Measurements from ENCODE around the gene PCNA.
"Not testable (repeated sequence)": the region's sequence is repeated elsewhere in the genome, so short reads cannot be mapped to it uniquely, and the experiment has no call there.

The PCNA gene

GRCh38 chr20:5095931-5096330 lies 23.8 kb downstream of the PCNA start:
- no peak for DNase-seq

- no peak for DNase-seq
Observed at GRCh38 chr20:5095454-5095853, 24.3 kb downstream of the PCNA start.

GRCh38 chr20:5092765-5093339 lies 26.9 kb downstream of the PCNA start:
- no peak for DNase-seq

GRCh38 chr20:5091902-5092301 lies 27.9 kb downstream of the PCNA start:
- DNase-seq = no peak

GRCh38 chr20:5090191-5090590 lies 29.6 kb downstream of the PCNA start:
- no peak for DNase-seq

- no peak for DNase-seq
Observed at GRCh38 chr20:5088688-5089087, 31.1 kb downstream of the PCNA start.

- DNase-seq = no peak
Observed at GRCh38 chr20:5085380-5085779, 34.4 kb downstream of the PCNA start.

- no peak for DNase-seq
Observed at GRCh38 chr20:5080384-5080877, 39.3 kb downstream of the PCNA start.

GRCh38 chr20:5078399-5078958 lies 41.3 kb downstream of the PCNA start:
- DNase-seq = peak; percentile 48

- no peak for DNase-seq
Observed at GRCh38 chr20:5077761-5078387, 41.9 kb downstream of the PCNA start.

GRCh38 chr20:5076913-5077312 lies 42.8 kb downstream of the PCNA start:
- DNase-seq = not testable (repeated sequence)

- DNase-seq = no peak
Observed at GRCh38 chr20:5074232-5074674, 45.5 kb downstream of the PCNA start.

GRCh38 chr20:5073660-5074231 lies 46.0 kb downstream of the PCNA start:
- DNase-seq = no peak

GRCh38 chr20:5072756-5073659 lies 46.8 kb downstream of the PCNA start:
- DNase-seq = no peak

GRCh38 chr20:5071942-5072341 lies 47.8 kb downstream of the PCNA start:
- not testable (repeated sequence) for DNase-seq

GRCh38 chr20:5070570-5070969 lies 49.2 kb downstream of the PCNA start:
- no peak for DNase-seq

GRCh38 chr20:5070081-5070480 lies 49.7 kb downstream of the PCNA start:
- no peak for DNase-seq

- DNase-seq = no peak
Observed at GRCh38 chr20:5069141-5069806, 50.5 kb downstream of the PCNA start.

GRCh38 chr20:5067877-5068645 lies 51.7 kb downstream of the PCNA start:
- no peak for DNase-seq

GRCh38 chr20:5065879-5066383 lies 53.8 kb downstream of the PCNA start:
- DNase-seq = no peak

GRCh38 chr20:5065166-5065878 lies 54.4 kb downstream of the PCNA start:
- no peak for DNase-seq

Measured in T-helper 9 cell (primary cell).